WTC11 (cell line): ENCODE data around the gene CALML3. TPM values are rescaled to one million over a fixed set of nuclear protein-coding genes. Genes with fewer than 3 reads are reported as not detected.

ENCODE experiments used
- ATAC-seq: fragments of 200-7000 bp; cut with Tn5 transposase; 2 replicates; pipeline ENCODE4 v1.10.0; 2021; ENCODE audit warnings: mild to moderate bottlenecking, moderate library complexity
- CTCF ChIA-PET: fragments of 300-600 bp; sonication (Branson Sonifier 250); formaldehyde crosslinking; loops from one replicate; lab custom pipeline; 2021; ENCODE audit warnings: antibody characterized with exemption; lab: Charles Lee
- POLR2A ChIA-PET: fragments of 350-600 bp; sonication (Branson Sonifier 250); formaldehyde crosslinking; loops from one replicate; lab custom pipeline; 2021; ENCODE audit warnings: antibody characterized with exemption; lab: Charles Lee
- DNase-seq: peaks from one replicate; pipeline ENCODE4 v3.0.0; 2021; ENCODE audit warnings: low spot score
- H3K27ac Mint-ChIP-seq: 2 replicates; pipeline ENCODE4 v1.8.0; 2021; ENCODE audit warnings: mixed read lengths
- H3K27me3 Mint-ChIP-seq: 2 replicates; pipeline ENCODE4 v1.8.0; 2021; ENCODE audit warnings: low read depth, mild to moderate bottlenecking, moderate library complexity, mixed read lengths
- H3K36me3 Mint-ChIP-seq: 2 replicates; pipeline ENCODE4 v1.8.0; 2021; ENCODE audit warnings: mixed read lengths
- H3K4me1 Mint-ChIP-seq: 2 replicates; pipeline ENCODE4 v1.8.0; 2022; ENCODE audit warnings: mixed read lengths
- H3K4me3 Mint-ChIP-seq: 2 replicates; pipeline ENCODE4 v1.8.0; 2021; ENCODE audit warnings: mild to moderate bottlenecking, moderate library complexity, mixed read lengths
- H3K9me3 Mint-ChIP-seq: 2 replicates; pipeline ENCODE4 v1.8.0; 2021; ENCODE audit warnings: mixed read lengths
- CREM ChIP-seq: sonication (generic); formaldehyde crosslinking; IDR thresholded peaks from 2 replicates; pipeline ENCODE4 v1.8.1; 2022; ENCODE audit warnings: mild to moderate bottlenecking, missing genetic modification reagents, moderate library complexity
- ELF4 ChIP-seq: sonication (generic); formaldehyde crosslinking; IDR thresholded peaks from 2 replicates; pipeline ENCODE4 v1.8.1; 2022; ENCODE audit warnings: low read depth, mild to moderate bottlenecking, moderate library complexity, missing genetic modification reagents
- HMGA2 ChIP-seq: fragments of 250-450 bp; sonication (Bioruptor Pico); IDR thresholded peaks from 2 replicates; pipeline ENCODE4 v1.4.0; 2021; ENCODE audit warnings: mild to moderate bottlenecking, moderate library complexity
- JUN ChIP-seq: sonication (generic); formaldehyde crosslinking; IDR thresholded peaks from 2 replicates; pipeline ENCODE4 v1.8.0; 2023; ENCODE audit warnings: mild to moderate bottlenecking, missing genetic modification reagents
- NR2C2 ChIP-seq: sonication (generic); formaldehyde crosslinking; IDR thresholded peaks from 2 replicates; pipeline ENCODE4 v1.8.0; 2022; ENCODE audit warnings: mild to moderate bottlenecking, missing genetic modification reagents
- SP1 ChIP-seq: sonication (generic); formaldehyde crosslinking; conservative IDR thresholded peaks from 2 replicates; pipeline ENCODE4 v1.8.1; 2022; ENCODE audit warnings: missing genetic modification reagents
- TCF7 ChIP-seq: sonication (generic); formaldehyde crosslinking; IDR thresholded peaks from 2 replicates; pipeline ENCODE4 v1.8.0; 2022; ENCODE audit warnings: mild to moderate bottlenecking, low read depth, missing genetic modification reagents, moderate library complexity
- ZNF219 ChIP-seq: sonication (generic); formaldehyde crosslinking; IDR thresholded peaks from 2 replicates; pipeline ENCODE4 v1.8.0; 2023; ENCODE audit warnings: missing genetic modification reagents, mild to moderate bottlenecking, borderline replicate concordance
- ZNF671 ChIP-seq: fragments of 250-450 bp; sonication (Bioruptor Pico); IDR thresholded peaks from 2 replicates; pipeline ENCODE4 v1.8.0; 2021; ENCODE audit warnings: mild to moderate bottlenecking
- total RNA-seq: library from RNA; stranded (reverse); gene quantifications from 3 replicates; pipeline ENCODE4 v1.2.3, GENCODE V29; 2021
- TF ChIP-seq, protein P1 (sequence below): sonication (generic); formaldehyde crosslinking; IDR thresholded peaks from 2 replicates; pipeline ENCODE4 v1.8.0; 2022; ENCODE audit warnings: missing genetic modification reagents
- TF ChIP-seq, protein P2 (sequence below): sonication (generic); formaldehyde crosslinking; IDR thresholded peaks from 2 replicates; pipeline ENCODE4 v1.8.1; 2023; ENCODE audit warnings: mild to moderate bottlenecking, moderate library complexity, missing genetic modification reagents
- TF ChIP-seq, protein P3 (sequence below): fragments of 250-450 bp; sonication (Bioruptor Pico); IDR thresholded peaks from 2 replicates; pipeline ENCODE4 v1.8.0; 2021; ENCODE audit warnings: mild to moderate bottlenecking
- TF ChIP-seq, protein P4 (sequence below): sonication (generic); formaldehyde crosslinking; IDR thresholded peaks from 2 replicates; pipeline ENCODE4 v1.8.1; 2023; ENCODE audit warnings: mild to moderate bottlenecking, missing genetic modification reagents, moderate library complexity
- TF ChIP-seq, protein P5 (sequence below): fragments of 250-450 bp; sonication (Bioruptor Pico); IDR thresholded peaks from 2 replicates; pipeline ENCODE4 v2.1.2; 2022; ENCODE audit warnings: mild to moderate bottlenecking, moderate library complexity
- TF ChIP-seq, protein P6 (sequence below): sonication (generic); formaldehyde crosslinking; IDR thresholded peaks from 2 replicates; pipeline ENCODE4 v1.8.0; 2023; ENCODE audit warnings: mild to moderate bottlenecking, missing genetic modification reagents
- TF ChIP-seq, protein P7 (sequence below): sonication (generic); formaldehyde crosslinking; conservative IDR thresholded peaks from 2 replicates; pipeline ENCODE4 v1.8.1; 2022; ENCODE audit warnings: mild to moderate bottlenecking, missing genetic modification reagents
- TF ChIP-seq, protein P8 (sequence below): fragments of 200-600 bp; IDR thresholded peaks from 2 replicates; pipeline ENCODE4 v1.8.0; 2022; ENCODE audit warnings: antibody characterized with exemption
- TF ChIP-seq, protein P9 (sequence below): sonication (generic); formaldehyde crosslinking; IDR thresholded peaks from 2 replicates; pipeline ENCODE4 v1.8.1; 2023; ENCODE audit warnings: mild to moderate bottlenecking, missing genetic modification reagents, moderate library complexity

CALML3 gene
- total RNA-seq, 1 experiment from 2014 or later: not detected

DNA sequence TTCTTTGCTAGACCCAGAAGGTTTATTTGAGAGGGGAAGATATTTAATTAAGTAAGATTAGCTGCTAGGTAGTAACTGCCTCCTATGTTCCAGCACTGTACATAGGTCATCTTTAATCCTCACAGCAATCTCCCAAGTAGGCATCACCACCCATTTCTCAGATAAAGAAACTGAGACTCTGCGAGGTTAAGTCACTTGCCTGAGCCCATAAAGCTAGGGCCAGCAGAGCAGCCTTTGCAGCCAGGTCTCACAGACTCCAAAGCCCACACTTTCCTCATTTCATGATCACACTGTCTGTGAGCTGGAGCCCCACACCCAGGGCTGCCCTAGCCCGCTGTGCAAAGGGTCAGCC lies 20.6 kb downstream of the CALML3 start:
- Mint-ChIP-seq H3K9me3 (peaks cover 30% of the 10 kb centered on the region), H3K27me3 (no peaks in the 10 kb centered on the region), H3K4me3 (no peak overlapping the region), H3K4me1 (no peaks in the 10 kb centered on the region), H3K27ac (no peak overlapping the region), H3K36me3 (peaks cover 16% of the 10 kb centered on the region)
- ATAC-seq (no peak), DNase-seq (peak; percentile 4)
- ChIA-PET POLR2A (no interaction called here), CTCF (no interaction called here)
- TF ChIP-seq ZNF219 (CRISPR knock-in tag): no peak
- TF ChIP-seq, protein P1, sequence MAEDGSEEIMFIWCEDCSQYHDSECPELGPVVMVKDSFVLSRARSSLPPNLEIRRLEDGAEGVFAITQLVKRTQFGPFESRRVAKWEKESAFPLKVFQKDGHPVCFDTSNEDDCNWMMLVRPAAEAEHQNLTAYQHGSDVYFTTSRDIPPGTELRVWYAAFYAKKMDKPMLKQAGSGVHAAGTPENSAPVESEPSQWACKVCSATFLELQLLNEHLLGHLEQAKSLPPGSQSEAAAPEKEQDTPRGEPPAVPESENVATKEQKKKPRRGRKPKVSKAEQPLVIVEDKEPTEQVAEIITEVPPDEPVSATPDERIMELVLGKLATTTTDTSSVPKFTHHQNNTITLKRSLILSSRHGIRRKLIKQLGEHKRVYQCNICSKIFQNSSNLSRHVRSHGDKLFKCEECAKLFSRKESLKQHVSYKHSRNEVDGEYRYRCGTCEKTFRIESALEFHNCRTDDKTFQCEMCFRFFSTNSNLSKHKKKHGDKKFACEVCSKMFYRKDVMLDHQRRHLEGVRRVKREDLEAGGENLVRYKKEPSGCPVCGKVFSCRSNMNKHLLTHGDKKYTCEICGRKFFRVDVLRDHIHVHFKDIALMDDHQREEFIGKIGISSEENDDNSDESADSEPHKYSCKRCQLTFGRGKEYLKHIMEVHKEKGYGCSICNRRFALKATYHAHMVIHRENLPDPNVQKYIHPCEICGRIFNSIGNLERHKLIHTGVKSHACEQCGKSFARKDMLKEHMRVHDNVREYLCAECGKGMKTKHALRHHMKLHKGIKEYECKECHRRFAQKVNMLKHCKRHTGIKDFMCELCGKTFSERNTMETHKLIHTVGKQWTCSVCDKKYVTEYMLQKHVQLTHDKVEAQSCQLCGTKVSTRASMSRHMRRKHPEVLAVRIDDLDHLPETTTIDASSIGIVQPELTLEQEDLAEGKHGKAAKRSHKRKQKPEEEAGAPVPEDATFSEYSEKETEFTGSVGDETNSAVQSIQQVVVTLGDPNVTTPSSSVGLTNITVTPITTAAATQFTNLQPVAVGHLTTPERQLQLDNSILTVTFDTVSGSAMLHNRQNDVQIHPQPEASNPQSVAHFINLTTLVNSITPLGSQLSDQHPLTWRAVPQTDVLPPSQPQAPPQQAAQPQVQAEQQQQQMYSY (CRISPR knock-in tag): no peak
- TF ChIP-seq SP1 (CRISPR knock-in tag): no peak
- TF ChIP-seq TCF7 (CRISPR knock-in tag): no peak
- TF ChIP-seq, protein P2, sequence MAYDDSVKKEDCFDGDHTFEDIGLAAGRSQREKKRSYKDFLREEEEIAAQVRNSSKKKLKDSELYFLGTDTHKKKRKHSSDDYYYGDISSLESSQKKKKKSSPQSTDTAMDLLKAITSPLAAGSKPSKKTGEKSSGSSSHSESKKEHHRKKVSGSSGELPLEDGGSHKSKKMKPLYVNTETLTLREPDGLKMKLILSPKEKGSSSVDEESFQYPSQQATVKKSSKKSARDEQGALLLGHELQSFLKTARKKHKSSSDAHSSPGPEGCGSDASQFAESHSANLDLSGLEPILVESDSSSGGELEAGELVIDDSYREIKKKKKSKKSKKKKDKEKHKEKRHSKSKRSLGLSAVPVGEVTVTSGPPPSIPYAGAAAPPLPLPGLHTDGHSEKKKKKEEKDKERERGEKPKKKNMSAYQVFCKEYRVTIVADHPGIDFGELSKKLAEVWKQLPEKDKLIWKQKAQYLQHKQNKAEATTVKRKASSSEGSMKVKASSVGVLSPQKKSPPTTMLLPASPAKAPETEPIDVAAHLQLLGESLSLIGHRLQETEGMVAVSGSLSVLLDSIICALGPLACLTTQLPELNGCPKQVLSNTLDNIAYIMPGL (CRISPR knock-in tag): no peak
- TF ChIP-seq, protein P3, sequence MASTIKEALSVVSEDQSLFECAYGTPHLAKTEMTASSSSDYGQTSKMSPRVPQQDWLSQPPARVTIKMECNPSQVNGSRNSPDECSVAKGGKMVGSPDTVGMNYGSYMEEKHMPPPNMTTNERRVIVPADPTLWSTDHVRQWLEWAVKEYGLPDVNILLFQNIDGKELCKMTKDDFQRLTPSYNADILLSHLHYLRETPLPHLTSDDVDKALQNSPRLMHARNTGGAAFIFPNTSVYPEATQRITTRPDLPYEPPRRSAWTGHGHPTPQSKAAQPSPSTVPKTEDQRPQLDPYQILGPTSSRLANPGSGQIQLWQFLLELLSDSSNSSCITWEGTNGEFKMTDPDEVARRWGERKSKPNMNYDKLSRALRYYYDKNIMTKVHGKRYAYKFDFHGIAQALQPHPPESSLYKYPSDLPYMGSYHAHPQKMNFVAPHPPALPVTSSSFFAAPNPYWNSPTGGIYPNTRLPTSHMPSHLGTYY: no peak
- no peak for TF ChIP-seq ZNF671 (CRISPR knock-in tag)
- TF ChIP-seq, protein P4, sequence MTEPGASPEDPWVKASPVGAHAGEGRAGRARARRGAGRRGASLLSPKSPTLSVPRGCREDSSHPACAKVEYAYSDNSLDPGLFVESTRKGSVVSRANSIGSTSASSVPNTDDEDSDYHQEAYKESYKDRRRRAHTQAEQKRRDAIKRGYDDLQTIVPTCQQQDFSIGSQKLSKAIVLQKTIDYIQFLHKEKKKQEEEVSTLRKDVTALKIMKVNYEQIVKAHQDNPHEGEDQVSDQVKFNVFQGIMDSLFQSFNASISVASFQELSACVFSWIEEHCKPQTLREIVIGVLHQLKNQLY (CRISPR knock-in tag): no peak
- TF ChIP-seq, protein P5, sequence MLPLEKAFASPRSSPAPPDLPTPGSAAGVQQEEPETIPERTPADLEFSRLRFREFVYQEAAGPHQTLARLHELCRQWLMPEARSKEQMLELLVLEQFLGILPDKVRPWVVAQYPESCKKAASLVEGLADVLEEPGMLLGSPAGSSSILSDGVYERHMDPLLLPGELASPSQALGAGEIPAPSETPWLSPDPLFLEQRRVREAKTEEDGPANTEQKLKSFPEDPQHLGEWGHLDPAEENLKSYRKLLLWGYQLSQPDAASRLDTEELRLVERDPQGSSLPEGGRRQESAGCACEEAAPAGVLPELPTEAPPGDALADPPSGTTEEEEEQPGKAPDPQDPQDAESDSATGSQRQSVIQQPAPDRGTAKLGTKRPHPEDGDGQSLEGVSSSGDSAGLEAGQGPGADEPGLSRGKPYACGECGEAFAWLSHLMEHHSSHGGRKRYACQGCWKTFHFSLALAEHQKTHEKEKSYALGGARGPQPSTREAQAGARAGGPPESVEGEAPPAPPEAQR (CRISPR knock-in tag): no peak
- no peak for TF ChIP-seq JUN (CRISPR knock-in tag)
- TF ChIP-seq CREM (CRISPR knock-in tag): no peak
- TF ChIP-seq NR2C2: no peak
- no peak for TF ChIP-seq ELF4 (CRISPR knock-in tag)
- no peak for TF ChIP-seq HMGA2 (CRISPR knock-in tag)
- TF ChIP-seq, protein P6, sequence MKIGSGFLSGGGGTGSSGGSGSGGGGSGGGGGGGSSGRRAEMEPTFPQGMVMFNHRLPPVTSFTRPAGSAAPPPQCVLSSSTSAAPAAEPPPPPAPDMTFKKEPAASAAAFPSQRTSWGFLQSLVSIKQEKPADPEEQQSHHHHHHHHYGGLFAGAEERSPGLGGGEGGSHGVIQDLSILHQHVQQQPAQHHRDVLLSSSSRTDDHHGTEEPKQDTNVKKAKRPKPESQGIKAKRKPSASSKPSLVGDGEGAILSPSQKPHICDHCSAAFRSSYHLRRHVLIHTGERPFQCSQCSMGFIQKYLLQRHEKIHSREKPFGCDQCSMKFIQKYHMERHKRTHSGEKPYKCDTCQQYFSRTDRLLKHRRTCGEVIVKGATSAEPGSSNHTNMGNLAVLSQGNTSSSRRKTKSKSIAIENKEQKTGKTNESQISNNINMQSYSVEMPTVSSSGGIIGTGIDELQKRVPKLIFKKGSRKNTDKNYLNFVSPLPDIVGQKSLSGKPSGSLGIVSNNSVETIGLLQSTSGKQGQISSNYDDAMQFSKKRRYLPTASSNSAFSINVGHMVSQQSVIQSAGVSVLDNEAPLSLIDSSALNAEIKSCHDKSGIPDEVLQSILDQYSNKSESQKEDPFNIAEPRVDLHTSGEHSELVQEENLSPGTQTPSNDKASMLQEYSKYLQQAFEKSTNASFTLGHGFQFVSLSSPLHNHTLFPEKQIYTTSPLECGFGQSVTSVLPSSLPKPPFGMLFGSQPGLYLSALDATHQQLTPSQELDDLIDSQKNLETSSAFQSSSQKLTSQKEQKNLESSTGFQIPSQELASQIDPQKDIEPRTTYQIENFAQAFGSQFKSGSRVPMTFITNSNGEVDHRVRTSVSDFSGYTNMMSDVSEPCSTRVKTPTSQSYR (CRISPR knock-in tag): no peak
- TF ChIP-seq, protein P7, sequence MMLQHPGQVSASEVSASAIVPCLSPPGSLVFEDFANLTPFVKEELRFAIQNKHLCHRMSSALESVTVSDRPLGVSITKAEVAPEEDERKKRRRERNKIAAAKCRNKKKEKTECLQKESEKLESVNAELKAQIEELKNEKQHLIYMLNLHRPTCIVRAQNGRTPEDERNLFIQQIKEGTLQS: no peak
- TF ChIP-seq, protein P8, sequence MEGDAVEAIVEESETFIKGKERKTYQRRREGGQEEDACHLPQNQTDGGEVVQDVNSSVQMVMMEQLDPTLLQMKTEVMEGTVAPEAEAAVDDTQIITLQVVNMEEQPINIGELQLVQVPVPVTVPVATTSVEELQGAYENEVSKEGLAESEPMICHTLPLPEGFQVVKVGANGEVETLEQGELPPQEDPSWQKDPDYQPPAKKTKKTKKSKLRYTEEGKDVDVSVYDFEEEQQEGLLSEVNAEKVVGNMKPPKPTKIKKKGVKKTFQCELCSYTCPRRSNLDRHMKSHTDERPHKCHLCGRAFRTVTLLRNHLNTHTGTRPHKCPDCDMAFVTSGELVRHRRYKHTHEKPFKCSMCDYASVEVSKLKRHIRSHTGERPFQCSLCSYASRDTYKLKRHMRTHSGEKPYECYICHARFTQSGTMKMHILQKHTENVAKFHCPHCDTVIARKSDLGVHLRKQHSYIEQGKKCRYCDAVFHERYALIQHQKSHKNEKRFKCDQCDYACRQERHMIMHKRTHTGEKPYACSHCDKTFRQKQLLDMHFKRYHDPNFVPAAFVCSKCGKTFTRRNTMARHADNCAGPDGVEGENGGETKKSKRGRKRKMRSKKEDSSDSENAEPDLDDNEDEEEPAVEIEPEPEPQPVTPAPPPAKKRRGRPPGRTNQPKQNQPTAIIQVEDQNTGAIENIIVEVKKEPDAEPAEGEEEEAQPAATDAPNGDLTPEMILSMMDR: no peak
- TF ChIP-seq, protein P9, sequence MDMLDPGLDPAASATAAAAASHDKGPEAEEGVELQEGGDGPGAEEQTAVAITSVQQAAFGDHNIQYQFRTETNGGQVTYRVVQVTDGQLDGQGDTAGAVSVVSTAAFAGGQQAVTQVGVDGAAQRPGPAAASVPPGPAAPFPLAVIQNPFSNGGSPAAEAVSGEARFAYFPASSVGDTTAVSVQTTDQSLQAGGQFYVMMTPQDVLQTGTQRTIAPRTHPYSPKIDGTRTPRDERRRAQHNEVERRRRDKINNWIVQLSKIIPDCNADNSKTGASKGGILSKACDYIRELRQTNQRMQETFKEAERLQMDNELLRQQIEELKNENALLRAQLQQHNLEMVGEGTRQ (CRISPR knock-in tag): no peak
